ENCODE data around the gene RFTN1. TPM values are rescaled to one million over a fixed set of nuclear protein-coding genes. Genes with fewer than 3 reads are reported as not detected.

RFTN1 gene
- total and polyA plus RNA-seq, 9 of the 15 experiments (the other 6 are each of a cell fraction or from before 2014, with no cell fraction given), result 0.08 to 0.51 (median 0.11) TPM; not detected in 6

DNA sequence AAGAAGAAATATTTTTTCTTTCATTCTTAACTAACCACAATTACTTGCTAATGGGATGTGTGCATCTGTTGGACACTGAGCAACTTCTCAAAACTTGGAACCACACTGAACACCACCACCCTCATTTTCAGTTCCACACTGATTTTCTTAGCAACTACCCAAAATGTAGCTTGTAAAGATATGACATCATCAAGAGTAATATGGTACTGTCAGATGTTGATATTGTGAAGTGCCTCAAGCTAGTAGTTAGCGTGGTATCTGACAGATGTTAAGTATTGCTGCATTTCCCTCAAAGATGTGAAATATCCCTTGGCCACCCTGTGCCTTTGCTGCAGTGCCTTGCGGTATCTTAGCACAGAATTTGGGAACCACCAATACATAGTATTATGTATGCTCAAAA is 9.3 kb downstream of the RFTN1 start:
- in situ Hi-C loops (cut with MboI) (no loop called here), intact Hi-C loops (cut with micrococcal nuclease) (no loop called here)
- ChIA-PET CTCF (ENCODE audit: low intra/inter-chr PET ratio) (no interaction called here), POLR2A (interaction anchor here (1.0 kb wide), 2 partner anchors 8 to 10 kb away, joined by 3 read pairs; no protein-coding TSS in a partner anchor)
- ATAC-seq (no peak), FAIRE-seq (no peak), DNase-seq (ENCODE audit: extremely low read depth in 1 of 4, low spot score in 3 of 4) (no peak)
- no TSS peak for BruUV-seq (replicated peaks)
- H4K20me1 ChIP-seq (replicated peaks; ENCODE audit: control insufficient read depth, insufficient read depth, low read length), result no peaks in the 10 kb centered on the region; the same call in 1 of the 2 replicates
- no peak overlapping the region for H2AFZ ChIP-seq (ENCODE audit: low read depth, low read length)
- no peak overlapping the region for H3K27ac ChIP-seq (ENCODE audit: extremely low read depth, low read depth, low read length)
- no peak overlapping the region for H3K9ac ChIP-seq (ENCODE audit: insufficient read depth in 1 of 2, low read depth in 2 of 2, low read length in 2 of 2)
- no peak overlapping the region for H3K4me2 ChIP-seq (ENCODE audit: insufficient read depth, low read length)
- no peak for TF ChIP-seq TBP (optimal IDR thresholded peaks at IDR 0.05; ENCODE audit: low read depth, low read length)
- TF ChIP-seq, protein P1, sequence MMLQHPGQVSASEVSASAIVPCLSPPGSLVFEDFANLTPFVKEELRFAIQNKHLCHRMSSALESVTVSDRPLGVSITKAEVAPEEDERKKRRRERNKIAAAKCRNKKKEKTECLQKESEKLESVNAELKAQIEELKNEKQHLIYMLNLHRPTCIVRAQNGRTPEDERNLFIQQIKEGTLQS (IDR thresholded peaks at IDR 0.05), result peak; percentile 52; the same call in 1 of the 2 replicates
- TF ChIP-seq, protein P1 (CRISPR knock-in tag; conservative IDR thresholded peaks at IDR 0.05), result no peak
- no peaks in the 10 kb centered on the region for H3K9me1 ChIP-seq (ENCODE audit: control insufficient read depth, insufficient read depth, low read length)
- no peaks in the 10 kb centered on the region for H3K36me3 ChIP-seq (ENCODE audit: control insufficient read depth, insufficient read depth, low read length)
- H3K79me2 ChIP-seq (ENCODE audit: control insufficient read depth, insufficient read depth, low read length), result no peaks in the 10 kb centered on the region
- H3K4me3 ChIP-seq, result no peak overlapping the region
- H3K27me3 ChIP-seq (ENCODE audit: control insufficient read depth in 2 of 2, insufficient read depth in 2 of 2, low read length in 2 of 2), result peaks cover 31 to 56% of the 10 kb centered on the region in 2 experiments
- 0% methylated on average over 2 of the region's 2 CpGs for WGBS (ENCODE audit: insufficient coverage, low coverage, missing lambda C conversion rate)
- H3K9me3 ChIP-seq (replicated peaks; ENCODE audit: control insufficient read depth, insufficient read depth, low read depth, low read length), result no peaks in the 10 kb centered on the region
- H3K4me1 ChIP-seq (replicated peaks in 1 of 2; ENCODE audit: control insufficient read depth in 2 of 2, insufficient read depth in 2 of 2, low read length in 2 of 2), result no peaks in the 10 kb centered on the region

DNA sequence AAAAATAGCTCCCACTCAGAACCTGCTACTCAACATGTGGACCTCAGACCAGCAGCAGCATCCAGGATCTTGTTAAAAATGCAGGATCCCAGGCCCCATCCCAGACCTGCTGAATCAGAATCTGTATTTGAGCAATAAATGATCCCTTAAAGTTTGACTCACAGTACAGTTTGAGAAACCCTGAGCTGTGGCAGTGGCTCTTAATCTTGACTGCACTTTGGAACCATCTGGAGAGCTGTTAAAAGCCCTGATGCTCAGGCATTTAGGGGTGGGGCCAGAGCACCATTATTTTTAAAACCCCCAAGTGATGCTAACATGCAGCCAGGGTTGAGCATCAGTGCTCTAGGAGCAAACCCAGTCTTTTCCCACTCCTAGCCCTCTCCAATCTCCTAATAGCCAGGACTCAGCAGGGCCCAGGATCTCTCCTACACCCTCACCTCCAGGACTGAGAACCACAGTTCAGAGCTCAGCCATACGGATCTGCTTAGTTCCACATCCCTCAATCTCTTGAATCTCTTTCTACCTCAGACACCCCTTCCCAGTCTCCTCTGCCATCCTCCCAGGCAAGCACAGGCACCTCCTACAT is 10.2 kb downstream of the RFTN1 start:
- in situ Hi-C loops (cut with MboI), result no loop called here
- Histone ChIP-seq H3K4me3 (no peak overlapping the region), H3K9me1 (ENCODE audit: control insufficient read depth, insufficient read depth, low read length) (no peaks in the 10 kb centered on the region), H4K20me1 (replicated peaks; ENCODE audit: control insufficient read depth, insufficient read depth, low read length) (no peaks in the 10 kb centered on the region; the same call in none of the 2 replicates), H3K27ac (ENCODE audit: extremely low read depth, low read depth, low read length) (no peak overlapping the region), H3K9me3 (replicated peaks; ENCODE audit: control insufficient read depth, insufficient read depth, low read depth, low read length) (no peaks in the 10 kb centered on the region), H2AFZ (ENCODE audit: low read depth, low read length) (no peak overlapping the region), H3K79me2 (ENCODE audit: control insufficient read depth, insufficient read depth, low read length) (no peaks in the 10 kb centered on the region), H3K27me3 (ENCODE audit: control insufficient read depth in 2 of 2, insufficient read depth in 2 of 2, low read length in 2 of 2) (peaks cover 35 to 61% of the 10 kb centered on the region in 2 experiments), H3K36me3 (ENCODE audit: control insufficient read depth, insufficient read depth, low read length) (no peaks in the 10 kb centered on the region), H3K9ac (ENCODE audit: insufficient read depth in 1 of 2, low read depth in 2 of 2, low read length in 2 of 2) (no peak overlapping the region), H3K4me2 (ENCODE audit: insufficient read depth, low read length) (no peak overlapping the region), H3K4me1 (replicated peaks in 1 of 2; ENCODE audit: control insufficient read depth in 2 of 2, insufficient read depth in 2 of 2, low read length in 2 of 2) (no peaks in the 10 kb centered on the region)
- FAIRE-seq (no peak), ATAC-seq (no peak), DNase-seq (ENCODE audit: extremely low read depth in 1 of 4, low spot score in 3 of 4) (no peak)
- CTCF ChIA-PET (ENCODE audit: low intra/inter-chr PET ratio), result no interaction called here
- no TSS peak for BruUV-seq (replicated peaks)
- intact Hi-C loops (cut with micrococcal nuclease), result no loop called here
- 0% methylated on average over 1 of the region's 1 CpG for WGBS (ENCODE audit: insufficient coverage, low coverage, missing lambda C conversion rate)
- POLR2A ChIA-PET, result no interaction called here
- TF ChIP-seq CCNT2 (IDR thresholded peaks at IDR 0.05; ENCODE audit: borderline replicate concordance, extremely low read depth, insufficient read length, low read depth, low read length) (no peak), HNRNPUL1 (IDR thresholded peaks at IDR 0.05; ENCODE audit: low read length) (no peak), POLR2H (tag; IDR thresholded peaks at IDR 0.05; ENCODE audit: low read depth) (no peak), MTA1 (IDR thresholded peaks at IDR 0.05; ENCODE audit: borderline replicate concordance) (no peak), FOXO4 (CRISPR knock-in tag; IDR thresholded peaks at IDR 0.05) (no peak), NONO (IDR thresholded peaks at IDR 0.05; ENCODE audit: low read depth in 2 of 2, low read length in 1 of 2) (no peak), TFAM (CRISPR knock-in tag; conservative IDR thresholded peaks at IDR 0.05) (no peak), ZNF584 (CRISPR knock-in tag; IDR thresholded peaks at IDR 0.05; ENCODE audit: low read depth) (no peak)
- TF ChIP-seq, protein P2, sequence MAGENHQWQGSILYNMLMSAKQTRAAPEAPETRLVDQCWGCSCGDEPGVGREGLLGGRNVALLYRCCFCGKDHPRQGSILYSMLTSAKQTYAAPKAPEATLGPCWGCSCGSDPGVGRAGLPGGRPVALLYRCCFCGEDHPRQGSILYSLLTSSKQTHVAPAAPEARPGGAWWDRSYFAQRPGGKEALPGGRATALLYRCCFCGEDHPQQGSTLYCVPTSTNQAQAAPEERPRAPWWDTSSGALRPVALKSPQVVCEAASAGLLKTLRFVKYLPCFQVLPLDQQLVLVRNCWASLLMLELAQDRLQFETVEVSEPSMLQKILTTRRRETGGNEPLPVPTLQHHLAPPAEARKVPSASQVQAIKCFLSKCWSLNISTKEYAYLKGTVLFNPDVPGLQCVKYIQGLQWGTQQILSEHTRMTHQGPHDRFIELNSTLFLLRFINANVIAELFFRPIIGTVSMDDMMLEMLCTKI (IDR thresholded peaks at IDR 0.05; ENCODE audit: partially characterized antibody), result no peak
